DMS 273 (cell line): ENCODE measurements around the gene NOL9.
A peak's percentile ranks its signal among the peaks of the same experiment; 100 is the strongest.

ENCODE experiments used
- DNase-seq: peaks from one replicate; lab custom pipeline; 2025; ENCODE audit not compliant: unreplicated experiment; lab: John Stamatoyannopoulos, UW

NOL9 gene

GRCh38 chr1:6491081-6491449, 63.2 kb downstream of the NOL9 start:
- no peak for DNase-seq

DNA sequence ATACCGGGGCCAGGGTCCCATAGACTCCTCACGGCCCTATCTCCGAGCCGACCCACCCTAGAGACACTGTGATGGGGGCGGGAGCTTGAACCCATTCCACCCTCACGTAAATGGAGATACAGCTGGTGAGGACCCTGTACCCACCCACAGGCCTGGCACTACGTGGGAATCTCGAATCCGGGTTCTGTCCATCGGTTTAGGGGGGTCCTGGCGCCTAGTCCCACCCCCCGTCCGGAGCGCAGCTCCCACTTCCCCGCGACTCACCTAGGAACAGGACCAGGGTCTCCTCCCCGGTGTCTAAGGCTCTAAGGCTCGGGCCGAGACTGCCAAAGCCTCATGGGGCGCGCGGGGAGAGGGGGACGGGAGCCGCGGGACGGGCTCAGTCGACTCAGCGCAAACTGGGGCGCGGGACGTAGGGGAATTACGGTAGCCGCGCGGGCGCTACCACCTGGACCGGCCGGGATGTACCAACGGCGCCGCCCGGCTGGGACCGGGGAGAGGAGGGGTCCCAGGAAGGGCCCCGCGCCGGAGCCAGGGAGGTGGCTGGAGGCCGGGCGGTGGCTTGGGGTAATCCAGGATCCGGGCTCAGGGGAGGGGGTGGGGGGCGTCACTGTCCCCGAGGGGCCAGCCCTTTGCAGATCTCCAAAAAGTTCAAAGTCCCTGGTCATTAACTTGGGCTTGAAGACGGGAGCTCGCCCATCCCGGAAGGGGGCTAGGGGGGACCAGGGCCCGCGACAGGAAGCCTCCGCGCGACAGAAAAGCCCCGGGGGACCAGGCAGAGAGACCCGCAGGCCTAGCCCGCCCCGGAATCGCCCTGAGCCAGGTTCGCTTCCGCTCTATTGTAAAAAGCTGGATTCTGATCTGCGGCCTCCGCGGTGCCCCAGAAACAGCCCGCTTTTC, 63.9 kb downstream of the NOL9 start:
- peak; percentile 94 for DNase-seq

GRCh38 chr1:6489799-6490180, 64.5 kb downstream of the NOL9 start:
- peak; percentile 92 for DNase-seq

- no peak for DNase-seq
These were observed 64.9 kb downstream of the NOL9 start for GRCh38 chr1:6489383-6489765.

DNA sequence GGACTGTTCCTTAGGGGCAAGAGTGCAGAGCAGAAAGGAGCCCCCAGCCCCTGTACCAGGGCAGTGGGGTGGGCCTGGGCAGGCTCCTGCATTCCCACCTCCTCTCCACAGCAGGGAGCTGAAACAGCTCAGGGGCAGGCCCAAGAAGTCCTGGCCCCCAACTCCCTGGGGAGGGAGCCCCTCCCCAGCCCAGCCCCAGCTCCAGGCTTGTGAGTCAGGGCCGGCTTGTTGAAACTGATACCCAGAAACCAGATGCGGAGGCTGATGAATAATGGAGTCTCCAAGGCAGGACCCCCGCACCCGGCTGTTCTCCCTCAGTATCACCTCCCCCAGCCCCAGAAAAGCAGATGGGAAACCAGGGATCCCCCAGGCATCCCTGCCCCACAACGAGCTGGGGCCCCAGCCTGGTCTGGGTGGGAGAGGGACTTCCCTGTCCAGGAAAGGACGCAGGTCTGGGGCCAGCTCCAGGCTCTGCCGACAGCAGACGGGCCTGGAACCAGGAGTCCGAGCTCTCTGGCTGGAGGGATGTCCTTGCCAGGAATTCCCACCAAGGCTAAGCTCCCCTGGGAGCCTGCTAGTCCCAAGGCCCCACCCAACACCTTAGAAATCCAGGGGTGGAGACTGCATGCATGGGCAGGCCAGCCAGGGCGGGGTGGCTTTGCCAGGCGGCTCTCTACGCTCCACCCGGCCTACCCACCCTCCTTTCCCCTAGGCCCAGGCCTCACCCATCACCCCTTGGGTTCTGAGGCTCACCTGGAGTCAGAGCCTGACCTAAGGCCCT, 65.5 kb downstream of the NOL9 start:
- peak; percentile 53 for DNase-seq

DNA sequence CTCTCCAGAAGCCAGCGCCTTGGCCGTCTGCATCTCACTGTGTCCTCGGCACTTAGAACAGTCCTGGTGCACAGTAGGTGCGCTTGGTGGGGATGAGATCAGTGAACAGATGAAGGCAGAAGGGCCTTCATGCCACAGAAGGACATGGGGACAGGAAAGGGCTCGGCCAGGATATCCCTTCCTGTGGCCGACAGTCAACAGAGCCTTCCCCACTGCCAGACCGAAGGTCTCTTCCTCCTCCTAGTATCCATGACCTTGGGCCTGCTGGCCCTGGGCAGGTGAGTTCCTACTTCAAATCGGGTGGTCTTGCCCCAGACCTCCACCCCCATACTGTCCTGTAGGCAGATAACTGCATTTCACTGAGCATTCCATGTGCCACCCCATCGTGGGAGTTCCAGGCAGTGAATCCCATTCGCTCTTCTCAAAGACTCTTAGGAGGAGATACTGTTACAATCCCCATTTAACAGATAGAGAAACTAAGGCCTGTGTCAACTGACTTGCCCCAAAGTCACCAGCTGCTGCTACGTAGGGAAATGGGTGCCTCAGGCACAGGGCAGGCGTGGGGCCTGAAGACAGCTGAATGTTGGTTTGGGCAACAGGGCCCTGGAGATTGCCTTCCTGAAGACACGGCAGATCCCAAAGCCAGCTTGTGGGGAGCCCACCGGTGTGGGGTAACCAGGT, 66.4 kb downstream of the NOL9 start:
- DNase-seq = no peak

GRCh38 chr1:6486433-6487011, 67.8 kb downstream of the NOL9 start:
- DNase-seq = peak; percentile 96

- no peak for DNase-seq
These were observed 68.9 kb downstream of the NOL9 start for GRCh38 chr1:6485168-6486101.

GRCh38 chr1:6484826-6485167, 69.5 kb downstream of the NOL9 start:
- DNase-seq = no peak

- no peak for DNase-seq
These were observed 70.6 kb downstream of the NOL9 start for GRCh38 chr1:6483761-6484117.

- peak; percentile 39 for DNase-seq
These were observed 71.1 kb downstream of the NOL9 start for GRCh38 chr1:6483017-6483760.

GRCh38 chr1:6481820-6482219, 72.5 kb downstream of the NOL9 start:
- no peak for DNase-seq

DNA sequence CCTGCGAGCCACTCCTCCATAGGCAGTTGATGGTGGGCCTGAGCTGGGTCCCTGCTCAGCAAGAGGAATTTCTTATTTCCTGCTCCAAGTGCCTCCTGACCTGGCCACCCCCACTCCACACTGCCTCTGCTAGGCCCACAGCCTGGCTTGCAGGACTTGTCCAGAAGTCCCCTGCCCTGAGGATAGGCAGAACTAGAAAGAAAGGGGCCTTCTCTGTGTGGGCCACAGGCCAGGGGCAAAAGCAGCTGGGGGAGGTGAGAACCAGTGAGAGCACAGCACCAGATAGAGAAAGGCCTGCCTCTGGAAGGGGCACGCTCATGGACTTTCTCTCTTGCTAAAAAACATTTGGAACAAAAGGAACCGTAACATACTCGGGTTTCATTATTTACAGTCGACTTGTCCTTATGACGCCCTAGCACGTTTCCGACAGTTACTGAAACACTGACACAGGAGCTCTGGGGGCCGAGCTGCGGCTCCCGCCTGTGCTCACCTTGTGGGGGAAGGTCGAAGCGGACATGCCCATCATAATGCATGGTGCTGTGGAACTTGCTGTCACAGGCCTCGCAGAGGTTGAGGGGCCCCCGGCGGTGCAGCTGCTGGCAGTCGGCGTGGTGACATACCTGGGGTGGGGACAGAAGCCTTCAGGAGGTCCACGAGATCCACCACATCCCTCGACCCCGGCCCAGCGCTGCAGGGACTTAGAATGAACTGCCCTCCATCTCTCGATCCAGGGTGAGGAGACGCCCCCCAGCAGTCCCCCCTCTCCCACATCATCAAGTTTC, 77.1 kb downstream of the NOL9 start:
- DNase-seq = no peak

DNA sequence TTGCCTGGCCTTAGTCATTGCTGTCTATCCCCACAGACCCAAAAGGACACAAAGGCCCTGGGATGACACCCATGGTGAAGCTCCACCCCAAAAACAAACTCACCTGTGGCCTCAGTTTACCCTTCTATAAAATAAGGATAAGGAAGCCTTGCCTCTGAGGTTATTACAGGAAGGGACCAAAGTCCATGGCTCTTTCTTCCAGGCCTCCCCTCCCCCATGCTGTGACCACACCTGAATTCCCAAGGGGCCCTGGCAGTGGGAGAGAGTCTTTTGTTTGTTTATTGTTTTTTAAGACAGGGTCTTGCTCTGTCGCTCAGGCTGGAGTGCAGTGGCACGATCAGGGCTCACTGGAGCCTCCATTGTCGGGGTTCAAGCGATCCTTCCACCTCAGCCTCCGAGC, 77.8 kb downstream of the NOL9 start:
- no peak for DNase-seq

DNA sequence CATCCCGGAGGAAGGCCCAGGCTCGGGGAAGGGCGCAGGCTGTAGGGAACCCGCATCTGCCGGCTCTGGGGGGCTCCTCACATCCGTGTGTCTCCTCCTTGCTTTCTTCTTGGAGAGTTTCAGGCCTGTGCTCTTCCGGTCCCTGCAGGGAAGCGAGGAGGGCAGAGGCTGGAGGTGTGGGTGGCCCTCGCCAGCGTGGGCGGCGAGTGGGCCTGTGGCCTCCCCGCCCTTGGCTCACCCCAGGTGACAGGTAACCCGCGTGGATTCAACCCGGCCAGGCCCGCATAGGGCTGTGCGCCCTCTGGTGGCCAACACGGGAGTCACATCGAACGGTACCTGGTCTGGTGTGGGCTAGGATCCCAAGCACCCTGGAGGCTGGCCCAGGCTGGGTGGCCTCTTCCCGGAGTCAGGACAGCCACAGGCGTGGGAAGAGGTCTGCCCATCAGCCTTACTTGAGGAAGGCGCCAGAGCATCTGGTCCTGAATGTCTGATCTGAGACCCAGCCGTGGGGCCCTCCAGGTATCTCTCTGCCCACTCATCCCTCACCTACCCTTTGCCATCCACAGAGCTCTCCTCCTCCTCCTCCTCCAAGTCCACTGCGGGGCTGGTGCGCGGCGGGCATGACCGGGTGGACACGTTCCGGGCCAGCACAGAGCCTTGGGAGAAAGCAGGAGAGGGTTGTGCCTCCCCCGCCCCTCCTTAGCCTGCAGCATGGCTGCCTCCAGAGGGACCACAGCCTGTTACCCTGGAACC, 78.8 kb downstream of the NOL9 start:
- DNase-seq = peak; percentile 73

DNA sequence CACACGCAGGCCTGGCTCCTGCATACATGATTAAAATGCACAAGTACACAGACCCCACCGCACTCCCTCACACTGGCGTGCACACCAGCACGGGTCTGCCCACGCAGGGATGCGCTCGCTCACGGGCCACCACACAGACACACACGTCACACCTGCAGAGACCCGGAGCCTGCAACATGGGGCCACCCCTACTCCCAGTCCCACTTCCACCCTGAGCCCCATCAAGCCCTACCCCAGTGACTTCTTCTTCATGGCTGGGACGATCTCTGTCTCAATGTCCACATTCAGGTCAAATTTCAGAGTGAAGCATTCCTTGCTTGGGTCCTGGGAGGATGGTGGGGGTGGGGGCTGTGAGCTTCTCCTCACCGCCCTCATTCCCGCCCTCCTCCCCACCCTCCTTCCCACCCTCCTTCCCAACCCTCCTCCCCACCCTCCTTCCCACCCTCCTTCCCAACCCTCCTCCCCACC, 79.5 kb downstream of the NOL9 start:
- DNase-seq = no peak

DNA sequence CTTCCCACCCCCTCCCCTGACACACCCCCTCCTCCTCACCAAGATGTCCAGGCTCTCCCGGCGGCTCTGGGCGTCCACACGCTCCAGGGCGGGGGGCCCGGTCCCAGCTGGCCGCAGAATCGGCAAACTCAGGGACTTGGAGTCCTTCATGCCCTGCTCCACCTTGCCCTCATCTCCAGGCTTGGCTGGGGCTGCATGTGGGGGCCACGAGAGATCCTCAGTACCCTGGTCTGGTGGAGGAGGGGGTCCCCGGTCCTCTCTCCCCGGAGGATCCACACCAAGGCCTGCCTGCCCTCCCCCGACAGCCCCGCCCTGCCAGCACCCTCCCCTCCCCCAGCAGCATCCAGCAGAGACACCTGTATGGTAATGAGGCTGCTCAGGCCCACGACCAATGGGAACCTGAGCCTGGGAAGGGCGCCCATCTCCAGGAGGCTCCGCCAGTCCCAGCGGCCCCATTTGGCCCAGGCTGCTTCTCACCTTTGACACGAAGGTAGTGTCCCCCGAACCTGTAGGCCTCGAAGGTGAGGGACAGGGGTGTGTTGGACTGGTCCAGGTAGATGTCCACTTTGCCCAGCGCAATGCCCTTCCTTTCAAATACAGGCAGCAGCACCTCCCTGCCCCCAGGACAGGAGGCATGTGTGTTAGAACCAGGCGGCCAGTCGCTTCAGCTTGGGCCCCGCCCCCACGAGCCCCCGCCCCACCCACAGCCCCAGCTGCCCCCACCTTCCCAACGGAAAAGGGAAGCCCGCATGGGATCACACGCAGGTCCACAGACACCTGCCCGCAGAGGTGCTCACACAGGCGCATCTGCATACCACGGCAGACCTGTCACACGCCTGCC, 80.1 kb downstream of the NOL9 start:
- no peak for DNase-seq
